K562 (cell line): Measurements from ENCODE around the gene SNX9. TPM values are rescaled to one million over a fixed set of nuclear protein-coding genes. Genes with fewer than 3 reads are reported as not detected.

Source experiments
- CXXC5 ChIP-seq: fragments of 250-450 bp; sonication (Bioruptor Pico); IDR thresholded peaks from 2 replicates; pipeline ENCODE4 v1.8.0; 2022; ENCODE audit warnings: inconsistent platforms, mild to moderate bottlenecking, moderate library complexity
- EZH2 ChIP-seq: IDR thresholded peaks from 2 replicates; pipeline ENCODE4 v1.6.1; 2012; ENCODE audit warnings: low read depth, mild to moderate bottlenecking, inconsistent platforms, low read length, borderline replicate concordance
- RBM25 ChIP-seq: fragments of 200-400 bp; formaldehyde crosslinking; IDR thresholded peaks from 2 replicates; pipeline ENCODE4 v1.6.1; 2018; ENCODE audit warnings: low read length, low read depth, moderate library complexity; ENCODE audit not compliant: severe bottlenecking
- SLC30A9 ChIP-seq: fragments of 250-450 bp; sonication (Bioruptor Pico); IDR thresholded peaks from 2 replicates; pipeline ENCODE4 v1.8.0; 2022; ENCODE audit warnings: mild to moderate bottlenecking, moderate library complexity
- TCF3 ChIP-seq: sonication (generic); formaldehyde crosslinking; IDR thresholded peaks from 2 replicates; pipeline ENCODE4 v1.4.0; 2020; ENCODE audit warnings: mild to moderate bottlenecking, missing genetic modification reagents
- ZNF124 ChIP-seq: sonication (generic); formaldehyde crosslinking; IDR thresholded peaks from 2 replicates; pipeline ENCODE4 v1.8.1; 2022; ENCODE audit warnings: missing genetic modification reagents
- ZNF780A ChIP-seq: fragments of 250-450 bp; sonication (Bioruptor Pico); IDR thresholded peaks from 2 replicates; pipeline ENCODE4 v1.5.0; 2021; ENCODE audit warnings: mild to moderate bottlenecking
- ZNF830 ChIP-seq: fragments of 250-450 bp; sonication (Bioruptor Pico); IDR thresholded peaks from 2 replicates; pipeline ENCODE4 v1.5.0; 2021; ENCODE audit warnings: mild to moderate bottlenecking
- polyA plus RNA-seq, 8 experiments: library from polyadenylated mRNA; depleted of rRNA in 4 of 8; stranded (reverse) in 5 of 8; unstranded in 3 of 8; fragments of >200 nt; fragmentation: Nextera tagmentation in 2 of 8; fragmentation: Illumina TruSeq in 1 of 8; extraction: Ambion mirVana in 2 of 8; extraction: Trizol in 1 of 8; gene quantifications; 2 replicates each; pipeline versions ENCODE4 v1.2.1 to v1.2.3, GENCODE V29; 2011 to 2014; ENCODE audit warnings: inconsistent platforms in 1 of 8, missing spikeins in 1 of 8
- total RNA-seq, 7 experiments: library from RNA; depleted of rRNA in 6 of 7; stranded (reverse); fragments of >200 nt in 6 of 7; fragmentation: Illumina TruSeq in 2 of 7; extraction: Trizol in 2 of 7; gene quantifications; 2 replicates each; pipeline versions ENCODE4 v1.2.1 to v1.2.3, GENCODE V29; 2011 to 2021; ENCODE audit warnings: low replicate concordance in 1 of 7
- TF ChIP-seq, protein P1 (sequence below): sonication (generic); formaldehyde crosslinking; IDR thresholded peaks from 2 replicates; pipeline ENCODE4 v1.8.0; 2023; ENCODE audit warnings: mild to moderate bottlenecking, missing genetic modification reagents
- TF ChIP-seq, protein P2 (sequence below): fragments of 200-600 bp; sonication (generic); IDR thresholded peaks from one replicate; pipeline ENCODE4 v1.6.1; 2012; ENCODE audit warnings: mild to moderate bottlenecking, low read depth, low read length, inconsistent platforms
- TF ChIP-seq, protein P3 (sequence below): sonication (generic); formaldehyde crosslinking; IDR thresholded peaks from 2 replicates; pipeline ENCODE4 v1.8.0; 2022; ENCODE audit warnings: missing genetic modification reagents, mild to moderate bottlenecking, borderline replicate concordance

Gene SNX9
- total and polyA plus RNA-seq, 9 of the 15 experiments (the other 6 are each of a cell fraction or from before 2014, with no cell fraction given): 6.0 to 81.7 (median 57.1) TPM

DNA sequence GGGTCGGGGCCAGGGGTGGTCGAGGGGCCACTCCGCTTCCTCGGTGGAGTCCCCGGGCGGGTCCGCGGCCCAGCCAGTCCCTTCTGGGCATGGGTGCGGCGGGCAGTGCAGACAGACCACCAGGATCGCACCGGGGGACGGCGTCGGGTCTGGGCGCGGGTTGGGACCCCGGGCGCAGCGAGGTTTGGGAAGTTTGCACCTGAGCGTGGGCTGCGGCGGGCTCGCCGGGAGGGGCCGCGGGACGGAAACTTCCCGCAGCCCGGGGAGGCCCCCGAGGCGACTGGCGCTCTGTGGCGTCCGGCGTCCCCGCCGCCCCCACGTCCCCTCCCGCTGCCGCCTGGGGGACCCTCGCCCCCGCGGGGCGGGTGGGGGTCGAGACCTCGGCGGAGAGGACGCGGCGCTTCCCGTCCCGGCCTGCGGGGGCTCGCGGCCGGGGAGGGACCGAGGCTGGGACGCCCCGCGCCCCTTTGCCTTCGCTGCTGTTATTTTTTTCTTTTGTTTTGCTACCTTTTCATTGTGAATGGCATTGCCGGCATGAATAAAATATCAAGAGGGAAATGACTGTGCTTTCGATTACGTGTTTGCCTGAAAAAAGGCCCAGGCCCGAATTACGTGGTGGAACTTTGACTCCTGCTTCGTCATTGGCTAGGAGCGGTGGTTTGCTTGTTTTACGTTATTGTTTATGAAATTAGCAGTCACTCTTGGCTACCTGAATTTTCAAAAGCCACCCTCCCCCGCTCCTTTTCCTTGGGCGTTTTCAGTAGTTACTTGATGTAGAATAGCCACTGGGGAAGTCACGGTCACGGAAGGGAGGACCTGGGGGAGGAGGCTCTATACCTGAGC lies 703 bp downstream of the SNX9 start (continued):
- TF ChIP-seq, protein P1, sequence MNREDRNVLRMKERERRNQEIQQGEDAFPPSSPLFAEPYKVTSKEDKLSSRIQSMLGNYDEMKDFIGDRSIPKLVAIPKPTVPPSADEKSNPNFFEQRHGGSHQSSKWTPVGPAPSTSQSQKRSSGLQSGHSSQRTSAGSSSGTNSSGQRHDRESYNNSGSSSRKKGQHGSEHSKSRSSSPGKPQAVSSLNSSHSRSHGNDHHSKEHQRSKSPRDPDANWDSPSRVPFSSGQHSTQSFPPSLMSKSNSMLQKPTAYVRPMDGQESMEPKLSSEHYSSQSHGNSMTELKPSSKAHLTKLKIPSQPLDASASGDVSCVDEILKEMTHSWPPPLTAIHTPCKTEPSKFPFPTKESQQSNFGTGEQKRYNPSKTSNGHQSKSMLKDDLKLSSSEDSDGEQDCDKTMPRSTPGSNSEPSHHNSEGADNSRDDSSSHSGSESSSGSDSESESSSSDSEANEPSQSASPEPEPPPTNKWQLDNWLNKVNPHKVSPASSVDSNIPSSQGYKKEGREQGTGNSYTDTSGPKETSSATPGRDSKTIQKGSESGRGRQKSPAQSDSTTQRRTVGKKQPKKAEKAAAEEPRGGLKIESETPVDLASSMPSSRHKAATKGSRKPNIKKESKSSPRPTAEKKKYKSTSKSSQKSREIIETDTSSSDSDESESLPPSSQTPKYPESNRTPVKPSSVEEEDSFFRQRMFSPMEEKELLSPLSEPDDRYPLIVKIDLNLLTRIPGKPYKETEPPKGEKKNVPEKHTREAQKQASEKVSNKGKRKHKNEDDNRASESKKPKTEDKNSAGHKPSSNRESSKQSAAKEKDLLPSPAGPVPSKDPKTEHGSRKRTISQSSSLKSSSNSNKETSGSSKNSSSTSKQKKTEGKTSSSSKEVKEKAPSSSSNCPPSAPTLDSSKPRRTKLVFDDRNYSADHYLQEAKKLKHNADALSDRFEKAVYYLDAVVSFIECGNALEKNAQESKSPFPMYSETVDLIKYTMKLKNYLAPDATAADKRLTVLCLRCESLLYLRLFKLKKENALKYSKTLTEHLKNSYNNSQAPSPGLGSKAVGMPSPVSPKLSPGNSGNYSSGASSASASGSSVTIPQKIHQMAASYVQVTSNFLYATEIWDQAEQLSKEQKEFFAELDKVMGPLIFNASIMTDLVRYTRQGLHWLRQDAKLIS: peak; percentile 37; the same call in 1 of the 2 replicates
- no peak for TF ChIP-seq SLC30A9 (CRISPR knock-in tag)
- TF ChIP-seq ZNF780A (CRISPR knock-in tag): no peak
- no peak for TF ChIP-seq ZNF124 (CRISPR knock-in tag)
- TF ChIP-seq, protein P2, sequence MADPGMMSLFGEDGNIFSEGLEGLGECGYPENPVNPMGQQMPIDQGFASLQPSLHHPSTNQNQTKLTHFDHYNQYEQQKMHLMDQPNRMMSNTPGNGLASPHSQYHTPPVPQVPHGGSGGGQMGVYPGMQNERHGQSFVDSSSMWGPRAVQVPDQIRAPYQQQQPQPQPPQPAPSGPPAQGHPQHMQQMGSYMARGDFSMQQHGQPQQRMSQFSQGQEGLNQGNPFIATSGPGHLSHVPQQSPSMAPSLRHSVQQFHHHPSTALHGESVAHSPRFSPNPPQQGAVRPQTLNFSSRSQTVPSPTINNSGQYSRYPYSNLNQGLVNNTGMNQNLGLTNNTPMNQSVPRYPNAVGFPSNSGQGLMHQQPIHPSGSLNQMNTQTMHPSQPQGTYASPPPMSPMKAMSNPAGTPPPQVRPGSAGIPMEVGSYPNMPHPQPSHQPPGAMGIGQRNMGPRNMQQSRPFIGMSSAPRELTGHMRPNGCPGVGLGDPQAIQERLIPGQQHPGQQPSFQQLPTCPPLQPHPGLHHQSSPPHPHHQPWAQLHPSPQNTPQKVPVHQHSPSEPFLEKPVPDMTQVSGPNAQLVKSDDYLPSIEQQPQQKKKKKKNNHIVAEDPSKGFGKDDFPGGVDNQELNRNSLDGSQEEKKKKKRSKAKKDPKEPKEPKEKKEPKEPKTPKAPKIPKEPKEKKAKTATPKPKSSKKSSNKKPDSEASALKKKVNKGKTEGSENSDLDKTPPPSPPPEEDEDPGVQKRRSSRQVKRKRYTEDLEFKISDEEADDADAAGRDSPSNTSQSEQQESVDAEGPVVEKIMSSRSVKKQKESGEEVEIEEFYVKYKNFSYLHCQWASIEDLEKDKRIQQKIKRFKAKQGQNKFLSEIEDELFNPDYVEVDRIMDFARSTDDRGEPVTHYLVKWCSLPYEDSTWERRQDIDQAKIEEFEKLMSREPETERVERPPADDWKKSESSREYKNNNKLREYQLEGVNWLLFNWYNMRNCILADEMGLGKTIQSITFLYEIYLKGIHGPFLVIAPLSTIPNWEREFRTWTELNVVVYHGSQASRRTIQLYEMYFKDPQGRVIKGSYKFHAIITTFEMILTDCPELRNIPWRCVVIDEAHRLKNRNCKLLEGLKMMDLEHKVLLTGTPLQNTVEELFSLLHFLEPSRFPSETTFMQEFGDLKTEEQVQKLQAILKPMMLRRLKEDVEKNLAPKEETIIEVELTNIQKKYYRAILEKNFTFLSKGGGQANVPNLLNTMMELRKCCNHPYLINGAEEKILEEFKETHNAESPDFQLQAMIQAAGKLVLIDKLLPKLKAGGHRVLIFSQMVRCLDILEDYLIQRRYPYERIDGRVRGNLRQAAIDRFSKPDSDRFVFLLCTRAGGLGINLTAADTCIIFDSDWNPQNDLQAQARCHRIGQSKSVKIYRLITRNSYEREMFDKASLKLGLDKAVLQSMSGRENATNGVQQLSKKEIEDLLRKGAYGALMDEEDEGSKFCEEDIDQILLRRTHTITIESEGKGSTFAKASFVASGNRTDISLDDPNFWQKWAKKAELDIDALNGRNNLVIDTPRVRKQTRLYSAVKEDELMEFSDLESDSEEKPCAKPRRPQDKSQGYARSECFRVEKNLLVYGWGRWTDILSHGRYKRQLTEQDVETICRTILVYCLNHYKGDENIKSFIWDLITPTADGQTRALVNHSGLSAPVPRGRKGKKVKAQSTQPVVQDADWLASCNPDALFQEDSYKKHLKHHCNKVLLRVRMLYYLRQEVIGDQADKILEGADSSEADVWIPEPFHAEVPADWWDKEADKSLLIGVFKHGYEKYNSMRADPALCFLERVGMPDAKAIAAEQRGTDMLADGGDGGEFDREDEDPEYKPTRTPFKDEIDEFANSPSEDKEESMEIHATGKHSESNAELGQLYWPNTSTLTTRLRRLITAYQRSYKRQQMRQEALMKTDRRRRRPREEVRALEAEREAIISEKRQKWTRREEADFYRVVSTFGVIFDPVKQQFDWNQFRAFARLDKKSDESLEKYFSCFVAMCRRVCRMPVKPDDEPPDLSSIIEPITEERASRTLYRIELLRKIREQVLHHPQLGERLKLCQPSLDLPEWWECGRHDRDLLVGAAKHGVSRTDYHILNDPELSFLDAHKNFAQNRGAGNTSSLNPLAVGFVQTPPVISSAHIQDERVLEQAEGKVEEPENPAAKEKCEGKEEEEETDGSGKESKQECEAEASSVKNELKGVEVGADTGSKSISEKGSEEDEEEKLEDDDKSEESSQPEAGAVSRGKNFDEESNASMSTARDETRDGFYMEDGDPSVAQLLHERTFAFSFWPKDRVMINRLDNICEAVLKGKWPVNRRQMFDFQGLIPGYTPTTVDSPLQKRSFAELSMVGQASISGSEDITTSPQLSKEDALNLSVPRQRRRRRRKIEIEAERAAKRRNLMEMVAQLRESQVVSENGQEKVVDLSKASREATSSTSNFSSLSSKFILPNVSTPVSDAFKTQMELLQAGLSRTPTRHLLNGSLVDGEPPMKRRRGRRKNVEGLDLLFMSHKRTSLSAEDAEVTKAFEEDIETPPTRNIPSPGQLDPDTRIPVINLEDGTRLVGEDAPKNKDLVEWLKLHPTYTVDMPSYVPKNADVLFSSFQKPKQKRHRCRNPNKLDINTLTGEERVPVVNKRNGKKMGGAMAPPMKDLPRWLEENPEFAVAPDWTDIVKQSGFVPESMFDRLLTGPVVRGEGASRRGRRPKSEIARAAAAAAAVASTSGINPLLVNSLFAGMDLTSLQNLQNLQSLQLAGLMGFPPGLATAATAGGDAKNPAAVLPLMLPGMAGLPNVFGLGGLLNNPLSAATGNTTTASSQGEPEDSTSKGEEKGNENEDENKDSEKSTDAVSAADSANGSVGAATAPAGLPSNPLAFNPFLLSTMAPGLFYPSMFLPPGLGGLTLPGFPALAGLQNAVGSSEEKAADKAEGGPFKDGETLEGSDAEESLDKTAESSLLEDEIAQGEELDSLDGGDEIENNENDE: no peak
- no peak; the same call in 1 of the 2 replicates for TF ChIP-seq TCF3 (CRISPR knock-in tag)
- TF ChIP-seq EZH2: no peak
- no peak for TF ChIP-seq RBM25
- no peak for TF ChIP-seq ZNF830 (CRISPR knock-in tag)
- TF ChIP-seq CXXC5 (CRISPR knock-in tag): peak; percentile 52
- TF ChIP-seq, protein P3, sequence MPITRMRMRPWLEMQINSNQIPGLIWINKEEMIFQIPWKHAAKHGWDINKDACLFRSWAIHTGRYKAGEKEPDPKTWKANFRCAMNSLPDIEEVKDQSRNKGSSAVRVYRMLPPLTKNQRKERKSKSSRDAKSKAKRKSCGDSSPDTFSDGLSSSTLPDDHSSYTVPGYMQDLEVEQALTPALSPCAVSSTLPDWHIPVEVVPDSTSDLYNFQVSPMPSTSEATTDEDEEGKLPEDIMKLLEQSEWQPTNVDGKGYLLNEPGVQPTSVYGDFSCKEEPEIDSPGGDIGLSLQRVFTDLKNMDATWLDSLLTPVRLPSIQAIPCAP (CRISPR knock-in tag): no peak
